Gastroesophageal sphincter (tissue), 3 donors: Measurements from ENCODE around the gene GPR39.

ENCODE experiments used
- CTCF ChIP-seq, 4 experiments: fragments of 200-600 bp in 2 of 4; fragments of 450-650 bp in 2 of 4; sonication (generic) in 1 of 4; IDR thresholded peaks; one replicate each; pipeline ENCODE4 v1.5.1; 2017 to 2019; ENCODE audit warnings: antibody characterized with exemption in 4 of 4, mild to moderate bottlenecking in 2 of 4, moderate library complexity in 2 of 4
- EP300 ChIP-seq: sonication (generic); formaldehyde crosslinking; IDR thresholded peaks from one replicate; pipeline ENCODE4 v1.6.1; 2017; ENCODE audit warnings: antibody characterized with exemption, mild to moderate bottlenecking
- POLR2A ChIP-seq, 2 donors: fragments of 450-650 bp; IDR thresholded peaks; one replicate each; pipeline ENCODE4 v1.6.1; 2017; ENCODE audit warnings: antibody characterized with exemption in 2 of 2, mild to moderate bottlenecking in 2 of 2, moderate library complexity in 1 of 2
- POLR2AphosphoS5 ChIP-seq: sonication (generic); formaldehyde crosslinking; IDR thresholded peaks from one replicate; pipeline ENCODE4 v1.6.1; 2017; ENCODE audit warnings: antibody characterized with exemption

GRCh38 chr2:132460781-132461180 is 44.2 kb downstream of the GPR39 start:
- no peak for TF ChIP-seq POLR2A (IDR thresholded peaks at IDR 0.05)
- no peak for TF ChIP-seq CTCF (IDR thresholded peaks at IDR 0.05)
- no peak for TF ChIP-seq POLR2AphosphoS5
- TF ChIP-seq EP300, result no peak
